Activated CD4-positive, alpha-beta T cell treated with anti-CD3 and anti-CD28 coated beads, Interleukin-2, amount 10 ng/mL, durations not matched to agents 24 days and 14 days (primary cell): ENCODE measurements around the gene MSI2. TPM values are rescaled to one million over a fixed set of nuclear protein-coding genes. Genes with fewer than 3 reads are reported as not detected.

Experiments
- DNase-seq: peaks from one replicate; pipeline ENCODE4 v3.0.0; 2022
- H3K27ac Mint-ChIP-seq: one replicate; pipeline ENCODE4 v1.8.0; 2022; ENCODE audit warnings: mild to moderate bottlenecking, mixed read lengths
- H3K27me3 Mint-ChIP-seq: one replicate; pipeline ENCODE4 v1.8.0; 2022; ENCODE audit warnings: mixed read lengths
- H3K36me3 Mint-ChIP-seq: one replicate; pipeline ENCODE4 v1.8.0; 2022; ENCODE audit warnings: low read depth, mild to moderate bottlenecking, mixed read lengths
- H3K4me1 Mint-ChIP-seq: one replicate; pipeline ENCODE4 v1.8.0; 2021; ENCODE audit warnings: mixed read lengths
- H3K4me3 Mint-ChIP-seq: one replicate; pipeline ENCODE4 v1.8.0; 2022; ENCODE audit warnings: mild to moderate bottlenecking, moderate library complexity, mixed read lengths
- H3K9me3 Mint-ChIP-seq: one replicate; pipeline ENCODE4 v1.8.0; 2021; ENCODE audit warnings: mixed read lengths
- intact Hi-C: fragments of 100-400 bp; cut with micrococcal nuclease; formaldehyde crosslinking; loops from one replicate; pipeline ENCODE4 v1.15.1; 2023
- total RNA-seq: library from RNA; stranded (reverse); gene quantifications from 2 replicates; pipeline ENCODE4 v1.2.3, GENCODE V29; 2022

MSI2 gene
- total RNA-seq, 1 donor from 2014 or later, result 172 TPM

GRCh38 chr17:57667461-57667923, 411.2 kb downstream of the MSI2 start:
- no peaks in the 10 kb centered on the region for H3K9me3 Mint-ChIP-seq
- peaks cover 1% of the 10 kb centered on the region for H3K36me3 Mint-ChIP-seq
- intact Hi-C loops, result no loop called here
- H3K4me1 Mint-ChIP-seq, result peaks cover 15% of the 10 kb centered on the region
- H3K27me3 Mint-ChIP-seq, result no peaks in the 10 kb centered on the region
- no peak overlapping the region for H3K4me3 Mint-ChIP-seq
- no peak for DNase-seq
- H3K27ac Mint-ChIP-seq, result no peak overlapping the region

DNA sequence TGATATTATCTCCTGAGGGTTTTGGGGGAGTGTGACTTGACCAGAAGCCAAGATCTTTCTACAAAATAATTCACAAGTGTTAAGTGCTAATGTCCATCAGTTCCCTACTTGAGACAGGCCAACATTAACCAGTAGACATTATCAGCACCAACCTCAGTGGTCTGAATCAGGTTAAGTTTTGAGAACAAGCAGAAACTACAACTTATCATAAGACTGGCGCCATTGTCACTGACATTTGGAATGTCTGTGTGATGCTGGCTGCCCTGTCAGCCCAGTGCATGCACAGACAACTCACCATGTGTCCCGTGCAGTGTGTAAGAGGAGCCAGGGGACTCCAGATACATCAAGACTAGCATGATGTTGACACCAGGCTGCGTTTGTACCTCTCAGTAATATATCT, 412.0 kb downstream of the MSI2 start:
- DNase-seq, result no peak
- intact Hi-C loops, result no loop called here
- H3K27ac Mint-ChIP-seq, result no peak overlapping the region
- H3K36me3 Mint-ChIP-seq, result peaks cover 1% of the 10 kb centered on the region
- H3K4me3 Mint-ChIP-seq, result no peak overlapping the region
- no peaks in the 10 kb centered on the region for H3K27me3 Mint-ChIP-seq
- H3K4me1 Mint-ChIP-seq, result peaks cover 18% of the 10 kb centered on the region
- H3K9me3 Mint-ChIP-seq, result no peaks in the 10 kb centered on the region

- Mint-ChIP-seq H3K36me3 (no peaks in the 10 kb centered on the region), H3K27me3 (no peaks in the 10 kb centered on the region), H3K4me3 (no peak overlapping the region), H3K9me3 (no peaks in the 10 kb centered on the region), H3K27ac (peak overlapping the region; percentile 37), H3K4me1 (peaks cover 18% of the 10 kb centered on the region)
- intact Hi-C loops, result no loop called here
- no peak for DNase-seq
Observed at GRCh38 chr17:57669671-57670529, 413.6 kb downstream of the MSI2 start.

- H3K36me3 Mint-ChIP-seq, result peaks cover 3% of the 10 kb centered on the region
- DNase-seq, result no peak
- no peak overlapping the region for H3K27ac Mint-ChIP-seq
- no peak overlapping the region for H3K4me3 Mint-ChIP-seq
- intact Hi-C loops, result no loop called here
- no peaks in the 10 kb centered on the region for H3K27me3 Mint-ChIP-seq
- H3K9me3 Mint-ChIP-seq, result no peaks in the 10 kb centered on the region
- peaks cover 18% of the 10 kb centered on the region for H3K4me1 Mint-ChIP-seq
Observed at GRCh38 chr17:57670769-57671569, 414.6 kb downstream of the MSI2 start.

- Mint-ChIP-seq H3K4me1 (peaks cover 18% of the 10 kb centered on the region), H3K36me3 (peaks cover 3% of the 10 kb centered on the region), H3K4me3 (no peak overlapping the region), H3K9me3 (no peaks in the 10 kb centered on the region), H3K27me3 (no peaks in the 10 kb centered on the region), H3K27ac (no peak overlapping the region)
- DNase-seq, result peak; percentile 89
- intact Hi-C loops, result loop anchor here (1.0 to 2.0 kb wide), 3 partner anchors 71 to 541 kb away; no protein-coding TSS in a partner anchor
Observed at GRCh38 chr17:57671667-57672632, 415.6 kb downstream of the MSI2 start.

DNA sequence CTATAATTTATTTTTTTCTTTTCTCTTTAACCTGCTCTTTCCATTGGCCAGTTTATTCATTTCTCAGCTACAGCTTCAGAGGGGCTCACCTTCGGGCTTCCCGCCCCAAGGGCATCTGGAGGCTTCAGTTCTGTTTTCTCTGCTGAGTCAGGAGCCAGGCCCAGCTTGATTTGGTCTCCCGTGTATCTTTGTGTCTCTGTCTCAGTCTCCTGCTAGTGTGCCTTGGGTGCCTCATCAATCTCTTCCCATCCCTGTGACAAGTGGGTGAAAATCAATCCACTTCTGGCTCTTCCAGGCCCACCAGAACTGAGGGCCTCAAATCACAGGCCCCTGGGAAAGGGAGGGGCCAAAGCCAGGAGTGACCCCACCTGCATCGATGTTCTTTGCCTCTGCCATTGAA, 416.6 kb downstream of the MSI2 start:
- Mint-ChIP-seq H3K36me3 (peaks cover 6% of the 10 kb centered on the region), H3K4me1 (peaks cover 18% of the 10 kb centered on the region), H3K9me3 (no peaks in the 10 kb centered on the region), H3K27ac (peak overlapping the region; percentile 14), H3K27me3 (no peaks in the 10 kb centered on the region), H3K4me3 (no peak overlapping the region)
- DNase-seq, result no peak
- intact Hi-C loops, result loop anchor here (1.0 to 2.0 kb wide), 3 partner anchors 72 to 542 kb away; no protein-coding TSS in a partner anchor

DNA sequence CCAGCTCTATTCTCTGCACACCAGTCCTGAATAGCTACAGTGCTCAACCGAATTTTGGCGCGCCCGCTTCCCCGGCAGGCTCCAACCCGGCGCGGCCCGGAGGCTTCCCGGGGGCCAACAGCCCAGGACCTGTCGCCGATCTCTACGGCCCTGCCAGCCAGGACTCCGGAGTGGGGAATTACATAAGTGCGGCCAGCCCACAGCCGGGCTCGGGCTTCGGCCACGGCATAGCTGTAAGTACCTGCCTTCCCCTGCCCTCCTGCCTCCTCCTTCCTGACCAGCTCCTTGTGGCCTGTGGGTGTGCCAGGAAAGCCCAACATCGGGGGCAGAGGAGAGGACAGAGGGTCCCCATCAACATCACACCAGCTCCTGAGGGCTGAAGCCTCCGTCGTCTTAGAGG, 418.6 kb downstream of the MSI2 start:
- no peak overlapping the region for H3K27ac Mint-ChIP-seq
- no peaks in the 10 kb centered on the region for H3K27me3 Mint-ChIP-seq
- intact Hi-C loops, result no loop called here
- H3K36me3 Mint-ChIP-seq, result peaks cover 11% of the 10 kb centered on the region
- H3K4me1 Mint-ChIP-seq, result peaks cover 18% of the 10 kb centered on the region
- no peak for DNase-seq
- H3K9me3 Mint-ChIP-seq, result no peaks in the 10 kb centered on the region
- no peak overlapping the region for H3K4me3 Mint-ChIP-seq

- no peak overlapping the region for H3K27ac Mint-ChIP-seq
- no peak for DNase-seq
- H3K27me3 Mint-ChIP-seq, result no peaks in the 10 kb centered on the region
- peaks cover 13% of the 10 kb centered on the region for H3K36me3 Mint-ChIP-seq
- H3K9me3 Mint-ChIP-seq, result no peaks in the 10 kb centered on the region
- H3K4me1 Mint-ChIP-seq, result peaks cover 17% of the 10 kb centered on the region
- intact Hi-C loops, result no loop called here
- no peak overlapping the region for H3K4me3 Mint-ChIP-seq
Observed at GRCh38 chr17:57675427-57676387, 419.4 kb downstream of the MSI2 start.

DNA sequence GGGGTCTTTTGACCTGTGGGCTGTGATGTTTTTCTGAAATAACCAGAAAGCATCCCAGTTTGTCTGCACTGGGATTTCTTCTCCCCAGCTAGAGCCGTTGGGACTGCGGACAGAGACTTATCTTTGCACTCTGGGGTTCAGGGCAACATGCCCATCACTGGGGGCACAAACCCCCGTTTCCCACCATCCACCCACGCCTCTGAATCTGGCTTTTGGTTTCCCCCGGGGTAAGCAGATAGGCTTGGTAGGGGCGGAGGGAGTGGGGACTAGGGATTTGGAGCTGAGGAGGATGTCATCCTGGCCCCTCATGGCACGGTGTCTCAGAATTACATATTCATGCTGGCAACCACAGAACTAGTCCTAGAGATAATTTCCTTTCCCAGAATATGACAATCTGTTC, 420.2 kb downstream of the MSI2 start:
- Mint-ChIP-seq H3K36me3 (peaks cover 13% of the 10 kb centered on the region), H3K4me1 (peaks cover 13% of the 10 kb centered on the region), H3K27me3 (no peaks in the 10 kb centered on the region), H3K9me3 (no peaks in the 10 kb centered on the region), H3K27ac (no peak overlapping the region), H3K4me3 (no peak overlapping the region)
- intact Hi-C loops, result no loop called here
- no peak for DNase-seq

DNA sequence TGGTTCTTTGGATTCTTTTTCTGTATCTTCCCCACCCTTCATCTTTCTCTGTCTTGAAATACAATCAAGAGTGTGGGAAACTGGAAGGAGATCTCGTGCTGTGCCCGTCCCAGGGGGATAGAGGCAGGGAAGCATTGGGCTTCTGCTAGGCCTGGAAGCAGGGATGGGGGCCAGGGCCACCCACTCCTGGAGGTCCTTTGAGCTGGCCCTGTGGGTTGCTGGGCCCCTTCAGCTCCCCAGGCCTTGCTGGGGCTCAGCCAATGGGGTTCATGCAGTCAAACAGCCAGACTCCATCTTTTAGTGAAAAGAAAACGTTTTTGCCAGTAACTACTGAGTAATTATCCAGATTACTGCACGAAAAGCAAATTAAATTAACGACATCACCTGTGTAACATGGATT, 421.0 kb downstream of the MSI2 start:
- no peaks in the 10 kb centered on the region for H3K9me3 Mint-ChIP-seq
- H3K4me3 Mint-ChIP-seq, result no peak overlapping the region
- peak overlapping the region; percentile 7 for H3K27ac Mint-ChIP-seq
- intact Hi-C loops, result no loop called here
- no peaks in the 10 kb centered on the region for H3K27me3 Mint-ChIP-seq
- peaks cover 13% of the 10 kb centered on the region for H3K36me3 Mint-ChIP-seq
- H3K4me1 Mint-ChIP-seq, result peaks cover 5% of the 10 kb centered on the region
- no peak for DNase-seq

DNA sequence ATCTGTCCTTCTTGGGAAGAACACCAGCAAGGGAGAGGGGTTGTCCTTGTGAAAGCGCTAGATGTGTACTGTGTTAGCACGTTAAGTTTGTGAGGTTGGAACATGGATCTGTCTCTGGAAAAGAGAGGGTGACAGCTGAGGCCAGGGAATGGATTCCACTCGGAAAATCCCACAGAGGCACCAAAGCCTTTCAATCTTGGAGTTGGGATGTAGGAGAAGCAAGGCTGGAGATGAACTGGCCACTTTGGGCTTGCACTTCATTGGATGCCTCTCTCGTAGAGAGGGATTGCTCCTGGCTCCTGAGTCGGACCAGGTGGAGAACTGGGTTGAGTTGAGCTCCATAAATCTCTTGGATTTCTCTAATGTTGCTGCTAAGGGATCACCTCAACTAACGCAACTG, 421.5 kb downstream of the MSI2 start:
- intact Hi-C loops, result no loop called here
- Mint-ChIP-seq H3K9me3 (no peaks in the 10 kb centered on the region), H3K27ac (no peak overlapping the region), H3K27me3 (no peaks in the 10 kb centered on the region), H3K36me3 (peaks cover 15% of the 10 kb centered on the region), H3K4me1 (peaks cover 3% of the 10 kb centered on the region), H3K4me3 (no peak overlapping the region)
- no peak for DNase-seq

GRCh38 chr17:57678393-57678792, 422.1 kb downstream of the MSI2 start:
- Mint-ChIP-seq H3K4me1 (no peaks in the 10 kb centered on the region), H3K27me3 (no peaks in the 10 kb centered on the region), H3K36me3 (peaks cover 18% of the 10 kb centered on the region), H3K4me3 (no peak overlapping the region), H3K27ac (no peak overlapping the region), H3K9me3 (no peaks in the 10 kb centered on the region)
- no peak for DNase-seq
- intact Hi-C loops, result no loop called here
